ENCODE results near the gene TRIP12.
"Not testable (repeated sequence)": the region's sequence is repeated elsewhere in the genome, so short reads cannot be mapped to it uniquely, and the experiment has no call there.

TRIP12 gene

GRCh38 chr2:229821316-229821715 lies 100.5 kb downstream of the TRIP12 start:
- no peak for DNase-seq

GRCh38 chr2:229818230-229818629 lies 103.6 kb downstream of the TRIP12 start:
- DNase-seq, result no peak

DNA sequence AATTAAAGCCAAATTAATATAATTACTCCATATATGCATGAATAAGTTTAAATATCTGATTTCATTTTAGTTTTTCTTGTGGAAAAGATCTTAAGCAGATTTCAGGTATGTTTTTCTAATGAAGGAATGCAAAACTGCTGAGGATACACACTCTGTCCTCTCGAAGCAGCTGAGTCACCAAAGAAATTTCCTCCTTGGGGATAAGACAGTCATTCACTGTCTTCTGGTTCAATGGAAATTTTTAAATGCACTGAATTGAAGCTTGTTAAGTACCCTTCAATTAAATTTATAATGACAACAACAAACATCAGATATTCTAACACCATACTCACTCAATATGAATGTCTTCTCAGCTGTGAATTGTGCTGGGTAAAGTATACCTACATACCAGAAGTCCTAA lies 106.0 kb downstream of the TRIP12 start:
- no peak for DNase-seq

GRCh38 chr2:229815342-229815741 lies 106.5 kb downstream of the TRIP12 start:
- DNase-seq, result no peak

- DNase-seq, result no peak
Measured at GRCh38 chr2:229810786-229811185, 111.0 kb downstream of the TRIP12 start.

DNA sequence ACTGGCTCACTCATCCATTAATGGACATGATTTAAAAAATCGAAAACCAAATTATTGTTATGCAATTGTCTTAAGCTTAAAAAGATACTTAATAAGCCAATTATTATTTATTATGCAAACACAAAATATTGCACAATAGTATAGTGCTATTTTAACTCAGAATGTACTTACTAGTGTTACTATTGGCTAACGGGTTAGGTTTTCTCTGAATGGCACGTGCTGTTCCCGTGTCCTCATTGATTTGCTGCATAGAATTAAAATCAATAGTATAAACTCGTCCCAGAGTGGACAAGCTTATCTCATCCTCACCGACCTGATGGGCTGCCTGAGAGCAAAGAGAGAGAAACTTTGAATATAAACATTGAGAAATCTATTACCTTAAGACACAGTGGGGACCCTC lies 116.2 kb downstream of the TRIP12 start:
- DNase-seq, result no peak

DNA sequence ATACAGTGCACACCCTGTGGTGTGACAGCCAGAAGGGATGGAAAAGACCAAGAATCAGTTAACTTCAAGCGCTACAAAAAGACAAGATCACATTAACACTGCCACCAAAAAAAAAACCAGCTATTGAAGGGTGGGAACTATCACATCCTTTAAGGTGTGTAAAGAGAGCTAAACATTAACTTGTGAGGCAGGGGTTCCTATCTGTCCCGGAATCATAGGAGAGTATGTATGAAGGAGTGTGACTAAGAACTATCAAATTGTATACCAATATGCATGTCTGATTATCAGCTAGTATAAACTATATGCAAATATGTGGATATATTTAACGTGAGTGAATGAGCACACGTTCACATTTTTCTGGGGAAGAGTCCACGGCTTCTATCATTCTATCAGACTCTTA lies 119.0 kb downstream of the TRIP12 start:
- DNase-seq, result no peak

DNA sequence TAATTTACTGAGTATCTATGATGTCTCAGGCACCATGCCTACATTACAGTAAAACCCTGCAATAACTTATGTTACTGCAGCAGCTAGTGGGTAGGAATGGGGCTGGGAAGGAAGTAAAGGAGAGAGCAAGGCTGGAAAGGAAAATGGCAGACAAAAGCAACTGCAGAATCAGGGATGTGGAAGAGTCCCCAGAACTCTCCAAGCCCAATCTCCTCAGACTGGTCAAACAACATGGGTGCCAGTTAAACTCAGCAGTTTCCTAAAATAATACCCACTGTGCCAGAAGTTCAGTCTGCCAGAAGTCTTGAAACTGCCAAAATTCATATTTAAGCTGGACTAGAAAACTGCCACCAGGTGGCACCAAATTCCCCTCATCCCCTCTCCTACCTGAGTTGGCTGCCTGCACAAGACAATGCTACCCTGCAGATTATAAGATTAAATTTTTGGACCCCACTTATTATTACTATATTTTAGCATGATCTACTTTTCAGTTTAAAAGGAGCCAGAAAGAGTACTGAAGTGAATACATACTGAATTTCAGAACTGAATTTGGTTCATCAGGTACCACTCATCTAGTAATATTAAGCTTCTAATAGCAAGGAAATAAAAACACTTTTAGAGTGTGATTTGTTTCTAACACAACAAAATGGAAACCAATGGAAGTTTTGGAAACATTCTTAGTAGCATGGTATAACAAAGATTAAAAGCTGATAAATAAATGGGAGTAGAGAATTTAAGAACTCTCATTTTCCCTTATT lies 120.6 kb downstream of the TRIP12 start:
- DNase-seq, result peak; percentile 56

DNA sequence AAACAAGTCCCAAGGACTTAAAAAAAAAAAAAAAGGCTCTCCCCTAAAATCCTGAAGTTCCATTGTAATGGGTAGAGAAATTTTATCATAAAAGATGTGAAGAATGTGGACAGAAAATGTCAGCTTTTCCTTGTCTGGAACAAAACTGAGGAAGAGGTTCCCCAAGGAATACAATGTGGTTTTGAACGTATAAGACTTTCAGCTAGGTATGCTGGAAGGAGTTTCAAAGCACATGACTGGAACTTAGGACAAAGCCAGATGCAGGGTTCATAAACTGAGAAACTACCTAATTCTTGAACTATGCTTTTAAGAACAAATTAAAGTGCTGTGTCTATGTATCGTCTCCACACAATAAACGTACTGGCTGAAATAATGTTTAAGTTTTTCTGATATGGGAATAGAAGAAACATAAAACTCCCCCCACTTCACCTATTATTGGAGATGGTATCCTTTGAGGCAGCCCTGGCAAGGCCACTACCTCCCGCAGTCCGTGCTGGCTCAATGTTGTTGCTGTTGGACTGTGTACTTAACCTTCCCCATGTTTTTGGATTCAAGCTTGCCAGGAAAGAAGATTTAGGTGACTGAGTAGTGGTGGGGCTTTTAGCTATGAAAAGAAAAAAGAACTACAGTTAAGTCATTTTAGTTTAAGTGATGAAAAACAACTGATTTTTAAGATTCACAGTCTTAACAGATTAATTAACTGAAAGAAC lies 123.2 kb downstream of the TRIP12 start:
- no peak for DNase-seq

DNA sequence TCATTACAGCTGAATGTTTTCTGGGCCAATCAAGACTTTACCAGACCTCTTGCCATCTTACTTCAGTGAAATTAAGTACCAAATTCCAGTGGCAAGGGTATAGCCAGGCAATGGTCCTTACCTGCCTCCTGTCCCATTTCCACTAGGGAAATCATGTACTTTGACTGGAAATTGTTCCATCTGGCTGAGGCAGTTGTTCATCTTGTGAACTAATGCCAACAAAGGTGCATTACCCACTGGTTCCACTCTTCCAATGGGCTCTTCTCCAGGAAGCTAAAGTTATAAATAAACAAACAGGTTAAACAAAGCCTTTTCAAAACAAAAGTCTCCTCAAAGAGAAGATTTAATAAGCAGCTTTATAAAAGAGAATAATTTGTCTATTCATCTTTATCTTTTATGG lies 126.8 kb downstream of the TRIP12 start:
- no peak for DNase-seq

GRCh38 chr2:229794636-229795035 lies 127.2 kb downstream of the TRIP12 start:
- DNase-seq, result no peak

- DNase-seq, result not testable (repeated sequence)
Measured at GRCh38 chr2:229786289-229786688, 135.5 kb downstream of the TRIP12 start.

DNA sequence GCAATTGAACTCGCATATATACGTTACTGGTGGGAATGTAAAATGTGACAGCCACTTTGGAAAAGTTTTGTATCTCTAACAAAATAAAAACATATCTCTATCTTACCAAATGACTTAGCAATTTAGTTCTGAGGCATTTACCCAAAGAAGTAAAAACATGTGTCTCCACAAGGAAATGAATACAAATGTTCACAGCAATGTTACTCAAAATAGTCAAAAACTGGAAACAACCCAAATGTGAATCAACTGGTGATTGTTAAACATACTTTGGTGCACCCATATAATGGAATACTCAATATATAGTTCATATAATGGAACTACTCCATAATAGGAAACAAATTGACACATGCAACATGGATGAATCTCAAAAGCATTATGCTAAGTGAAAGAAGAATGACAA lies 137.0 kb downstream of the TRIP12 start:
- no peak for DNase-seq

DNA sequence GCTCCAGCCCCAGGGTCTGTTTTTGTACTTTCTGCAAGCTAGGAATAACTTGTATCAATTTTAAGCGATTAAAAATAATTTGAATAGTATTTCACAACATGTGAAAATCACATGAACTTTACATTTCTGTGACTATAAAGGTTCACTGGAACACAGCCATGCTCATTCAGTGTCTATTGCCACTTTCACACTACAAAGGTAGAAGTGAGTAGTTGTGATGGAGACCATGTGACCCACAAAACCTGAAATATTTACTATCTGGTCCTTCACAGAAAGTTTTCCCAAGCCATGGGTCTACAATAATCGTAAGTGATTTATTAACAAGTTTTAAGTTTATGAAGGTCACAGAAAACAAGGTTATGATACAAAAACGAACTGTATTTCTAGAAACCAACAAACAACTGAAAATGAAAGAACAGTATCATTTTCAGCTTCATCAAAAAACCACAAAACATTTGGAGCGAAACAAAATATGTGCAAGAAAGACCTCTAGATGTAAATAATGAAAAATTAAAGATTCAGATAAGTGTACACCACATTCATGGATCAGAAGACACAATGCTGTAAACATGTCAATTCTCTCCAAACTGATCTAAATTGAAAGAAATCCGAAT lies 138.6 kb downstream of the TRIP12 start:
- DNase-seq, result no peak

GRCh38 chr2:229780856-229781773 lies 140.7 kb downstream of the TRIP12 start:
- peak; percentile 89 for DNase-seq

GRCh38 chr2:229779650-229780049 lies 142.2 kb downstream of the TRIP12 start:
- DNase-seq, result no peak

DNA sequence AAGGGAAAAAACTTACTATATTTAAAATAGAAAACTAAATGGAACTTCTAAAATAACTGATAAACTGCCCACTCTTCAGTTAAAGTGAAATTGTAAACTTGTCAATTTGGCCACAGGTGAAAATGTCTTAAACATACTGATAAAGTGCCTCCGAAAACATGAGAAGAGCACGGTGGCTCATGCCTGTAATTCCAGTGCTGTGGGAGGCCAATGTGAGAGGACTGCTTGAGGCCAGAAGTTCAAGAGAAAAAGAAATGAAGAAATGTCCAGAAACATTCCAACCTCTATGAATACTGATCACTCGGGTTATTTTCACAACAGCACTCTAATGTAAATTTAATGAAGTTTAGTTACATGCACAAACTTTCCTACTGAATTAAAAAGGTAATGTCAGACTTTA lies 144.1 kb downstream of the TRIP12 start:
- DNase-seq, result no peak

- DNase-seq, result no peak
Measured at GRCh38 chr2:229775614-229776313, 146.0 kb downstream of the TRIP12 start.

GRCh38 chr2:229774237-229774636 lies 147.6 kb downstream of the TRIP12 start:
- no peak for DNase-seq

- DNase-seq, result no peak
Measured at GRCh38 chr2:229768235-229768634, 153.6 kb downstream of the TRIP12 start.

- DNase-seq, result no peak
Measured at GRCh38 chr2:229765721-229766120, 156.1 kb downstream of the TRIP12 start.

- no peak for DNase-seq
Measured at GRCh38 chr2:229761663-229762062, 160.1 kb downstream of the TRIP12 start.
